Colonic mucosa (tissue), 4 donors: ENCODE results near the gene TULP1. TPM values are rescaled to one million over a fixed set of nuclear protein-coding genes. Genes with fewer than 3 reads are reported as not detected.
A peak's percentile ranks its signal among the peaks of the same experiment; 100 is the strongest.

ENCODE experiments used
- DNase-seq: peaks from one replicate; pipeline ENCODE4 v3.0.0-alpha.2; 2020
- H3K27ac ChIP-seq: fragments of 200-600 bp; one replicate; pipeline ENCODE4 v1.8.0; 2021
- H3K27me3 ChIP-seq: fragments of 200-600 bp; one replicate; pipeline ENCODE4 v1.8.0; 2021
- H3K36me3 ChIP-seq: fragments of 200-600 bp; one replicate; pipeline ENCODE4 v1.8.0; 2021
- H3K4me1 ChIP-seq: fragments of 200-600 bp; one replicate; pipeline ENCODE4 v1.8.0; 2021; ENCODE audit warnings: mild to moderate bottlenecking
- H3K4me3 ChIP-seq: fragments of 200-600 bp; one replicate; pipeline ENCODE4 v1.8.0; 2021
- H3K9ac ChIP-seq, 2 donors: one replicate each; pipeline ENCODE4 v1.7.0; 2013; ENCODE audit warnings: control low read depth in 2 of 2, low read depth in 2 of 2, low read length in 2 of 2
- H3K9me3 ChIP-seq: fragments of 200-600 bp; one replicate; pipeline ENCODE4 v1.8.0; 2021
- intact Hi-C: fragments of 100-400 bp; cut with DNase I; formaldehyde crosslinking; loops from one replicate; pipeline ENCODE4 v1.14.1; 2022
- total RNA-seq, 2 donors: library from RNA; stranded (reverse); fragmentation: NEBNext Ultra II Directional in 1 of 2; extraction: Animal tissue kit (Norgen Biotek cat#: 25700) in 1 of 2; gene quantifications; one replicate each; pipeline ENCODE4 v1.2.1, GENCODE V29; 2021
- TF ChIP-seq, protein P1 (sequence below): fragments of 200-600 bp; IDR thresholded peaks from one replicate; pipeline ENCODE4 v1.8.0; 2022; ENCODE audit warnings: antibody characterized with exemption, mild to moderate bottlenecking
- donor health status: healthy.
- donor health status: DM: no; HTN: no; CAD: no.
- donor health status: DM: no; HTN: no; CAD: no.

TULP1 gene
- total RNA-seq, 2 donors from 2014 or later: not detected

DNA sequence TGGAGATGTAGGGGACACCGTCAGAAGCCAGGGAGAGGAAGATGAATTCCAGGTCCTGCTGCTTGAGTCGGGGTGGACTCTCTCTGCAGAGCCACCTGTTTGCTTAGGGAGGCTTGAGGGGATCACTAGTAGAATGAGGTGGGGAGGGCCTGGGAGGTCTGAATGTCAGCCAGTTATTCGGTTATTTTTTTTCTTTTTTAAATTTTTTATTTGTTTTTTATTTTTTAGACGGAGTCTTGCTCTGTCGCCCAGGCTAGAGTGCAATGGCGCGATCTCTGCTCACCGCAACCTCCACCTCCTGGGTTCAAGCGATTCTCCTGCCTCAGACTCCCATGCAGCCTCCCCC lies 24.2 kb downstream of the TULP1 start:
- Histone ChIP-seq H3K27ac (peak overlapping the region; percentile 94), H3K9ac (peak overlapping the region; percentile 5 to 31), H3K4me1 (peaks cover 32% of the 10 kb centered on the region), H3K36me3 (no peaks in the 10 kb centered on the region), H3K9me3 (no peaks in the 10 kb centered on the region), H3K4me3 (no peak overlapping the region), H3K27me3 (no peaks in the 10 kb centered on the region)
- intact Hi-C loops: no loop called here
- DNase-seq: no peak
- TF ChIP-seq, protein P1, sequence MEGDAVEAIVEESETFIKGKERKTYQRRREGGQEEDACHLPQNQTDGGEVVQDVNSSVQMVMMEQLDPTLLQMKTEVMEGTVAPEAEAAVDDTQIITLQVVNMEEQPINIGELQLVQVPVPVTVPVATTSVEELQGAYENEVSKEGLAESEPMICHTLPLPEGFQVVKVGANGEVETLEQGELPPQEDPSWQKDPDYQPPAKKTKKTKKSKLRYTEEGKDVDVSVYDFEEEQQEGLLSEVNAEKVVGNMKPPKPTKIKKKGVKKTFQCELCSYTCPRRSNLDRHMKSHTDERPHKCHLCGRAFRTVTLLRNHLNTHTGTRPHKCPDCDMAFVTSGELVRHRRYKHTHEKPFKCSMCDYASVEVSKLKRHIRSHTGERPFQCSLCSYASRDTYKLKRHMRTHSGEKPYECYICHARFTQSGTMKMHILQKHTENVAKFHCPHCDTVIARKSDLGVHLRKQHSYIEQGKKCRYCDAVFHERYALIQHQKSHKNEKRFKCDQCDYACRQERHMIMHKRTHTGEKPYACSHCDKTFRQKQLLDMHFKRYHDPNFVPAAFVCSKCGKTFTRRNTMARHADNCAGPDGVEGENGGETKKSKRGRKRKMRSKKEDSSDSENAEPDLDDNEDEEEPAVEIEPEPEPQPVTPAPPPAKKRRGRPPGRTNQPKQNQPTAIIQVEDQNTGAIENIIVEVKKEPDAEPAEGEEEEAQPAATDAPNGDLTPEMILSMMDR: no peak

DNA sequence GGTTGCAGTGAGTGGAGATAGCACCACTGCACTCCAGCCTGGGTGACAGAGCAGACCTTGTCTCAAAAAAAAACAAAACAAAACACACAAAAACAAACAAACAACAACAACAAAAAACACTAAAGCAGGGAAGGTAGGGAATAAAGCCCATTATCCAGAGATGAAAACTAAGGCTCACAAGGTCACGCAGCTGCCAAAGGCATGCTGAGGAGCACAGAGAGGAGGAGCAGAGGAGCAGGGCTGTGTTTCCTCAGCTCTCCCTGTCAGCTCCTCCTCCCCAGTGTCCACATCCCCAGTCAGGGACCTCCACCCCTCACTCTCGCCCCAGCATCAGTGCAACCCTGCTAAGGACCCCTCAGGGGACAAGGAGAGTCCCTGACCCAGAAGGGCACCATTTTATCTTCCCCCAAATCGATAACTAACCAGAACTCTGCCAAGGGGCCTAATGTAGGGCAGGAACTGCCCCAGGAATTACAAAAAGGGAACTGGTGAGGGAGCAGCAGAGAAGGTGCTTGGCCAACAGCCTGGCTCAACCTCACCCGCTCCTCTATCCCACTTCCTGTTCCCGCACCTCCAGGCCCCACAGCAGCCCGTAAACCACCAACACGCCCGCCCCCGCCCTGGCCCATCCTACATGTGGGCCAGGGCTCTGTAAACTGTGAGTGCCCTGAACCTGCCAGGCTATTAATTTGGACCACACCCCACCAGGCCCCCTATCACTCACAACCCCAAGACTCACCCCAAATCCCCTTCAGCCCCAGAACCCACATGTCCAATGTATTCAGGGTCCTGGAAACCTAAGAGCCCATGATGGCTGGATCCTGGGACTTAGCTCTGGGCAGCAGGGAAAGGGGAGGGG lies 24.8 kb downstream of the TULP1 start:
- Histone ChIP-seq H3K9me3 (no peaks in the 10 kb centered on the region), H3K4me3 (no peak overlapping the region), H3K4me1 (peaks cover 32% of the 10 kb centered on the region), H3K27ac (peak overlapping the region; percentile 94), H3K36me3 (no peaks in the 10 kb centered on the region), H3K27me3 (no peaks in the 10 kb centered on the region), H3K9ac (peak overlapping the region; percentile 31 to 32)
- TF ChIP-seq, protein P1: no peak
- intact Hi-C loops: no loop called here
- DNase-seq: peak; percentile 84

DNA sequence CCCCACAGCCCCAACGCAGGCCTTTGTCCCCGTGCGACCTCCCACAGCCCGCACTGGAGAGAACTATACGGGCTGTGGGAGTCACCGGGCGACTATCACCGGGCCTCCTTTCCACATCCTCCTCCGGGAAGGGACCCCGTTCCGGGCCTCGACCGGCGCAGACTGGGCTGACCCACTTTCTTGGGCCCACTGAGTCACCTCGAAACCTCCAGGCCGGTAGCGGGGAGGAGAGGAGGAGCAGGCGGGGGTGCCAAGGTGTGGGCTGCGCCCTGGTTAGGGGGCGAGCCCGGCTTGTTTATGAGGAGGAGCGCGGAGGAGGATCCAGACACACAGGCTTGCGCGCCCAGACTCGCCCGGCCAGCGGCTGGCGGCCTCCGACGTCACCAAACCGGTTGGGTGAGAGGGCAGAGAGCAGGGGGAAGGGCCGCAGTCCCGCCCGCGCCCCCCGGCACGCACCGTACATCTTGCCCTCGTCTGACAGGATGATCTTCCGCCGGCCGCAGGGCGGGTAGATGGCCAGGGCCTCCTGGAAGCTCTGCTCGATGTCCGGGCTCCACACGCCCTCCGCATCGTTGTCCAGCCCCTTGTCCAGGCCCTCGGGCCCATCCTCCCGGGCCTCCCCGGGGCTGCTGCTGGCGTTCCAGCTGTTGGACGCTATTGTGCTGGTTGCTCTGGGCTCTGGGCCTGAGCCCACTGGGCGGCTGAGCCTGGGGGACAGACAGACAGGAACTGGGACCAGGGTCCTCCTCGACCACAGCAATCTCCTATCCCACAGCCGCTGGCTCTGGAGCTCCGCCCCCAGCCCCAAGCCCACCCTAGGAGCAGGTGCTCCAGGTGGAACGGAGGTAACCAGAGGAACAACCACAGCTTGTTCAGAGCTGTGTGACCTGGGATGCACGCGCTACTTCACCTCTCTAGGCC lies 26.4 kb downstream of the TULP1 start:
- intact Hi-C loops: no loop called here
- peak overlapping the region; percentile 23 for H3K4me3 ChIP-seq
- TF ChIP-seq, protein P1: no peak
- H3K9me3 ChIP-seq: no peaks in the 10 kb centered on the region
- H3K27me3 ChIP-seq: no peaks in the 10 kb centered on the region
- H3K4me1 ChIP-seq: peaks cover 32% of the 10 kb centered on the region
- peak overlapping the region; percentile 94 for H3K27ac ChIP-seq
- H3K36me3 ChIP-seq: no peaks in the 10 kb centered on the region
- DNase-seq: peak; percentile 94
- peak overlapping the region; percentile 68 to 89 for H3K9ac ChIP-seq

DNA sequence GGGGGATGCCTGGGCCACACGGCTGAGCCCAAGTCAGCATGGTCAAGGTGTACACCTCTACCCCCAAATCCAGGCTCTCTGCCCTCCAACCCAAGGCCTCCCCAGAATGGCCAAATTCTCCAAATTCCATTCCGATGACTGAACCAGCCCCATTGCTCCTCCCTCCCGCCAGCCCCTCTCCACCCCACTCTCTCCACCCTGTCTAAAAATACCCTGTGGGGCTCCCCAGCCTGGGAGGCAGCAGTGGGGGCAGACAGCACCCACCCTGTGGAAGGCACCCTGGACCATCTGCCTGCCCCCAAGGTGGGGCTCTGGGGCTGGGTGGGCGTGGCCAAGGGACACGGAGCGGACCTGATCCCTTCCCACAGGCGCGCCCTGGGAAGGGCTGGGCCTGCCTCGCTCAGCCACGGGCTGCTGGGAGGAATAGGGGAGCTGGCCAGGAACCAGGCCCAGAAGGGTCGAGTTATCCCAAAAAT lies 27.3 kb downstream of the TULP1 start:
- H3K4me3 ChIP-seq: peak overlapping the region; percentile 23
- no peaks in the 10 kb centered on the region for H3K9me3 ChIP-seq
- H3K27ac ChIP-seq: peak overlapping the region; percentile 94
- intact Hi-C loops: no loop called here
- TF ChIP-seq, protein P1: no peak
- peaks cover 32% of the 10 kb centered on the region for H3K4me1 ChIP-seq
- peak overlapping the region; percentile 68 to 89 for H3K9ac ChIP-seq
- DNase-seq: peak; percentile 81
- H3K27me3 ChIP-seq: no peaks in the 10 kb centered on the region
- no peaks in the 10 kb centered on the region for H3K36me3 ChIP-seq

DNA sequence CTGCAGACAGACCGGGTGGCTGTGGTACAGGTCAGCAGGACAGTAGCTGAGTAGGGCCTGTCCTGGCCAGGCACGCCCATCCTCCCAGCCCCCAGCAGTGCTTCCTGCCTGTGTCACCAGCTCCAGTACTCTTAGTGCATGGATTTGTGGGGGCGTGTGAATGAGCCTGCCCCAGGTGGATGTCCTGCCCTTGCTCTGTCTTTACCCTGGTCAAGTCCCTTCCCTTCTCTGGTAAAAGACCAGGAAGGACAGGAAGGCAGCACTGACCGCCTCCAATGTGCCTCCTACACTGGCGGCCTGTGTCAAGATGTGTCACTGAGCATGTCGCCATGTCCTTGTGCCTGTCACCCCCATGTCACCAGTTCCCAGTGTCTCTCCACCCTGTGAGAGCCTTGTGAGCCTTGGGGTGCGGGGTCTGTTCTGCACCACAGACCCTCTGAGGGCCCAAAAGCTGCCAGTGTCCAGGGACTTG lies 27.7 kb downstream of the TULP1 start:
- no peak for DNase-seq
- intact Hi-C loops: no loop called here
- Histone ChIP-seq H3K27ac (peak overlapping the region; percentile 94), H3K27me3 (no peaks in the 10 kb centered on the region), H3K9me3 (no peaks in the 10 kb centered on the region), H3K9ac (peak overlapping the region in 1 of 2 donors; percentile 89), H3K36me3 (no peaks in the 10 kb centered on the region), H3K4me1 (peaks cover 32% of the 10 kb centered on the region), H3K4me3 (no peak overlapping the region)
- TF ChIP-seq, protein P1: no peak
